GM23338 (cell line): Measurements from ENCODE around the gene CHST15. TPM values are rescaled to one million over a fixed set of nuclear protein-coding genes. Genes with fewer than 3 reads are reported as not detected.

Experiments used
- ATAC-seq: fragments of 200-7000 bp; cut with Tn5 transposase; 3 replicates; pipeline ENCODE4 v1.9.1; 2020
- DNase-seq: peaks from one replicate; pipeline ENCODE4 v3.0.0-alpha.2; 2015; ENCODE audit warnings: low spot score
- H2AFZ ChIP-seq: fragments of 200-600 bp; sonication (generic); 2 replicates; pipeline ENCODE4 v1.8.0; 2016; ENCODE audit warnings: antibody characterized with exemption, mild to moderate bottlenecking, moderate library complexity
- H3F3A ChIP-seq: fragments of 200-600 bp; sonication (generic); replicated peaks from 2 replicates; pipeline ENCODE4 v1.8.0; 2017; ENCODE audit warnings: antibody characterized with exemption, mixed run types, low read depth
- H3K27ac ChIP-seq: fragments of 200-600 bp; sonication (generic); 2 replicates; pipeline ENCODE4 v1.6.1; 2016; ENCODE audit warnings: low read depth
- H3K27me3 ChIP-seq: fragments of 200-600 bp; sonication (generic); 2 replicates; pipeline ENCODE4 v1.8.0; 2016; ENCODE audit warnings: mild to moderate bottlenecking, mixed run types, moderate library complexity; ENCODE audit not compliant: insufficient read depth
- H3K36me3 ChIP-seq: fragments of 200-600 bp; sonication (generic); 2 replicates; pipeline ENCODE4 v1.8.0; 2016; ENCODE audit warnings: mild to moderate bottlenecking; ENCODE audit not compliant: insufficient read depth
- H3K4me1 ChIP-seq: fragments of 200-600 bp; sonication (generic); 2 replicates; pipeline ENCODE4 v1.8.0; 2016; ENCODE audit warnings: mild to moderate bottlenecking, moderate library complexity; ENCODE audit not compliant: insufficient read depth
- H3K4me2 ChIP-seq: fragments of 200-600 bp; sonication (generic); 2 replicates; pipeline ENCODE4 v1.7.1; 2017; ENCODE audit warnings: mixed run types
- H3K4me3 ChIP-seq: fragments of 200-600 bp; sonication (generic); 2 replicates; pipeline ENCODE4 v1.6.1; 2016; ENCODE audit warnings: mixed run types
- H3K79me2 ChIP-seq: fragments of 200-600 bp; sonication (generic); replicated peaks from 2 replicates; pipeline ENCODE4 v1.8.0; 2017; ENCODE audit warnings: mild to moderate bottlenecking; ENCODE audit not compliant: insufficient read depth
- H3K9me2 ChIP-seq: fragments of 200-600 bp; sonication (generic); 2 replicates; pipeline ENCODE4 v1.8.0; 2017; ENCODE audit not compliant: insufficient read depth
- H4K20me1 ChIP-seq: fragments of 200-600 bp; sonication (generic); replicated peaks from 2 replicates; pipeline ENCODE4 v1.8.0; 2017; ENCODE audit warnings: mild to moderate bottlenecking; ENCODE audit not compliant: insufficient read depth
- H3K27ac Mint-ChIP-seq: 2 replicates; pipeline ENCODE4 v1.8.0; 2020; ENCODE audit warnings: inconsistent platforms, mild to moderate bottlenecking, moderate library complexity, mixed read lengths
- H3K27me3 Mint-ChIP-seq: 3 replicates; pipeline ENCODE4 v1.8.0; 2022; ENCODE audit warnings: low read depth, mild to moderate bottlenecking, moderate library complexity, mixed read lengths, inconsistent platforms; ENCODE audit not compliant: insufficient read depth, poor library complexity
- H3K36me3 Mint-ChIP-seq: 3 replicates; pipeline ENCODE4 v1.8.0; 2021; ENCODE audit warnings: low read depth, mild to moderate bottlenecking, inconsistent platforms, moderate library complexity, mixed read lengths
- H3K4me1 Mint-ChIP-seq: 3 replicates; pipeline ENCODE4 v1.8.0; 2020; ENCODE audit warnings: mild to moderate bottlenecking, inconsistent platforms, mixed read lengths
- H3K4me3 Mint-ChIP-seq: 3 replicates; pipeline ENCODE4 v1.8.0; 2021; ENCODE audit warnings: moderate library complexity, mild to moderate bottlenecking, inconsistent platforms, mixed read lengths
- H3K9me3 Mint-ChIP-seq: 3 replicates; pipeline ENCODE4 v1.8.0; 2020; ENCODE audit warnings: moderate library complexity, mild to moderate bottlenecking, inconsistent platforms, mixed read lengths
- CREB1 ChIP-seq: fragments of 250-450 bp; sonication (Bioruptor Pico); IDR thresholded peaks from 2 replicates; pipeline ENCODE4 v1.5.0; 2020; ENCODE audit warnings: low read depth, mild to moderate bottlenecking, moderate library complexity
- EZH2 ChIP-seq: fragments of 200-600 bp; sonication (generic); IDR thresholded peaks from one replicate; pipeline ENCODE4 v1.8.0; 2017; ENCODE audit warnings: antibody characterized with exemption, mild to moderate bottlenecking, low read depth; ENCODE audit not compliant: unreplicated experiment
- EZH2phosphoT487 ChIP-seq: fragments of 200-600 bp; sonication (generic); IDR thresholded peaks from one replicate; pipeline ENCODE4 v1.8.1; 2018; ENCODE audit warnings: antibody characterized with exemption; ENCODE audit not compliant: unreplicated experiment
- NANOG ChIP-seq: IDR thresholded peaks from 2 replicates; pipeline ENCODE4 v1.6.1; 2016; ENCODE audit warnings: antibody characterized with exemption, borderline replicate concordance
- POLR2AphosphoS5 ChIP-seq: IDR thresholded peaks from 2 replicates; pipeline ENCODE4 v1.6.1; 2016; ENCODE audit warnings: antibody characterized with exemption, low read depth
- STAT1 ChIP-seq: IDR thresholded peaks from one replicate; pipeline ENCODE4 v1.6.1; 2016; ENCODE audit warnings: antibody characterized with exemption; ENCODE audit not compliant: unreplicated experiment
- ZNF114 ChIP-seq: fragments of 250-450 bp; sonication (Bioruptor Pico); IDR thresholded peaks from 2 replicates; pipeline ENCODE4 v1.5.0; 2020; ENCODE audit warnings: mild to moderate bottlenecking, moderate library complexity
- ZNF331 ChIP-seq: fragments of 250-450 bp; sonication (Bioruptor Pico); IDR thresholded peaks from 2 replicates; pipeline ENCODE4 v1.5.0; 2020; ENCODE audit warnings: low read depth, mild to moderate bottlenecking, moderate library complexity
- polyA plus RNA-seq: library from polyadenylated mRNA; unstranded; fragments of >200 nt; fragmentation: Nextera tagmentation; extraction: Ambion mirVana; gene quantifications from 2 replicates; pipeline ENCODE4 v1.2.1, GENCODE V29; 2016
- total RNA-seq: library from RNA; depleted of rRNA; stranded (reverse); fragments of >200 nt; shearing (Covaris generic); gene quantifications from 2 replicates; pipeline ENCODE4 v1.2.3, GENCODE V29; 2014
- TF ChIP-seq, protein P1 (sequence below): IDR thresholded peaks from one replicate; pipeline ENCODE4 v1.6.1; 2018; ENCODE audit warnings: antibody characterized with exemption; ENCODE audit not compliant: unreplicated experiment
- TF ChIP-seq, protein P2 (sequence below): IDR thresholded peaks from 2 replicates; pipeline ENCODE4 v1.6.1; 2016; ENCODE audit warnings: antibody characterized with exemption
- TF ChIP-seq, protein P3 (sequence below), 2 experiments: fragments of 200-600 bp in 1 of 2; sonication (generic) in 1 of 2; conservative IDR thresholded peaks; 2 replicates each; pipeline versions ENCODE4 v1.5.1 to v1.6.1; 2016 to 2017; ENCODE audit warnings: antibody characterized with exemption in 2 of 2, low read depth in 2 of 2, mild to moderate bottlenecking in 2 of 2, moderate library complexity in 1 of 2

The CHST15 gene
- total and polyA plus RNA-seq, 2 experiments from 2014 or later, result 2.6 to 11.2 TPM

DNA sequence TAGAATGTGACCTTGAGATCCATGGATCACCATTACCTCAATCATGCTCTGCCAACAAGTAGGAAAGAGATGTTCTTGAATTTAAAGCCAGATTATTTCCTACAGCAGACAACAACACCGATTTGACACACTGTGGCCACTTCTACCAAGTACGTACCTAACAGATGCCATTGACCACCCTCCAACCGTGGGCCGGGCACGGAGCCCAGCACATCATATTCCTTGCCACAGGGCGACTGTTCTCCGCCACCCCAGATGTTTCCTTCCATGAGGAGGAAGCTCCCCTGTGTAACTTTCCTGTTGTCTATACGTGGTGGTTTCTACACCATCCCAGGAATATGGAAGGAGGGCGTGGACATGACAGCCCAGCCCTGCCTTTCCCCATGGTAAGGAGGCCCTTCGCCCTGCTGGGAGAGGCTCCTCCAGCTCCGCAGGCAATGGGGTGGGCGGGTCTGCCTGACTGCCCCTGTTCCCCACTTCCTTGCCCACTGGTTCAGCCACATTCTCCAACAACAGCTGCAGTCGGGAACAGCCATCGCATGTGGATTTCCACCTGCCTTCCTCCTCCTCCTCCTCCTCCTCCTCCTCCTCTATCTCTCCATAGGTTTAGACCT, 7.2 kb downstream of the CHST15 start:
- peaks cover 2% of the 10 kb centered on the region; the same call in 1 of the 3 replicates for H3K9me3 Mint-ChIP-seq
- H3K79me2 ChIP-seq, result peaks cover 31% of the 10 kb centered on the region
- 0 out of 2 replicates have a peak, but pooled peaks cover 4% of the 10 kb centered on the region for H3K9me2 ChIP-seq
- H3K4me3 ChIP-seq, result no peak overlapping the region
- H3K4me3 Mint-ChIP-seq, result no peak overlapping the region
- peaks cover 31% of the 10 kb centered on the region for H3K4me1 Mint-ChIP-seq
- TF ChIP-seq ZNF114 (CRISPR knock-in tag) (no peak), EZH2phosphoT487 (no peak), POLR2AphosphoS5 (no peak), ZNF331 (no peak), NANOG (no peak), CREB1 (CRISPR knock-in tag) (no peak), EZH2 (no peak), STAT1 (no peak)
- TF ChIP-seq, protein P1, sequence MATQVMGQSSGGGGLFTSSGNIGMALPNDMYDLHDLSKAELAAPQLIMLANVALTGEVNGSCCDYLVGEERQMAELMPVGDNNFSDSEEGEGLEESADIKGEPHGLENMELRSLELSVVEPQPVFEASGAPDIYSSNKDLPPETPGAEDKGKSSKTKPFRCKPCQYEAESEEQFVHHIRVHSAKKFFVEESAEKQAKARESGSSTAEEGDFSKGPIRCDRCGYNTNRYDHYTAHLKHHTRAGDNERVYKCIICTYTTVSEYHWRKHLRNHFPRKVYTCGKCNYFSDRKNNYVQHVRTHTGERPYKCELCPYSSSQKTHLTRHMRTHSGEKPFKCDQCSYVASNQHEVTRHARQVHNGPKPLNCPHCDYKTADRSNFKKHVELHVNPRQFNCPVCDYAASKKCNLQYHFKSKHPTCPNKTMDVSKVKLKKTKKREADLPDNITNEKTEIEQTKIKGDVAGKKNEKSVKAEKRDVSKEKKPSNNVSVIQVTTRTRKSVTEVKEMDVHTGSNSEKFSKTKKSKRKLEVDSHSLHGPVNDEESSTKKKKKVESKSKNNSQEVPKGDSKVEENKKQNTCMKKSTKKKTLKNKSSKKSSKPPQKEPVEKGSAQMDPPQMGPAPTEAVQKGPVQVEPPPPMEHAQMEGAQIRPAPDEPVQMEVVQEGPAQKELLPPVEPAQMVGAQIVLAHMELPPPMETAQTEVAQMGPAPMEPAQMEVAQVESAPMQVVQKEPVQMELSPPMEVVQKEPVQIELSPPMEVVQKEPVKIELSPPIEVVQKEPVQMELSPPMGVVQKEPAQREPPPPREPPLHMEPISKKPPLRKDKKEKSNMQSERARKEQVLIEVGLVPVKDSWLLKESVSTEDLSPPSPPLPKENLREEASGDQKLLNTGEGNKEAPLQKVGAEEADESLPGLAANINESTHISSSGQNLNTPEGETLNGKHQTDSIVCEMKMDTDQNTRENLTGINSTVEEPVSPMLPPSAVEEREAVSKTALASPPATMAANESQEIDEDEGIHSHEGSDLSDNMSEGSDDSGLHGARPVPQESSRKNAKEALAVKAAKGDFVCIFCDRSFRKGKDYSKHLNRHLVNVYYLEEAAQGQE, result no peak
- TF ChIP-seq, protein P2, sequence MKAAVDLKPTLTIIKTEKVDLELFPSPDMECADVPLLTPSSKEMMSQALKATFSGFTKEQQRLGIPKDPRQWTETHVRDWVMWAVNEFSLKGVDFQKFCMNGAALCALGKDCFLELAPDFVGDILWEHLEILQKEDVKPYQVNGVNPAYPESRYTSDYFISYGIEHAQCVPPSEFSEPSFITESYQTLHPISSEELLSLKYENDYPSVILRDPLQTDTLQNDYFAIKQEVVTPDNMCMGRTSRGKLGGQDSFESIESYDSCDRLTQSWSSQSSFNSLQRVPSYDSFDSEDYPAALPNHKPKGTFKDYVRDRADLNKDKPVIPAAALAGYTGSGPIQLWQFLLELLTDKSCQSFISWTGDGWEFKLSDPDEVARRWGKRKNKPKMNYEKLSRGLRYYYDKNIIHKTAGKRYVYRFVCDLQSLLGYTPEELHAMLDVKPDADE, result no peak
- TF ChIP-seq, protein P3, sequence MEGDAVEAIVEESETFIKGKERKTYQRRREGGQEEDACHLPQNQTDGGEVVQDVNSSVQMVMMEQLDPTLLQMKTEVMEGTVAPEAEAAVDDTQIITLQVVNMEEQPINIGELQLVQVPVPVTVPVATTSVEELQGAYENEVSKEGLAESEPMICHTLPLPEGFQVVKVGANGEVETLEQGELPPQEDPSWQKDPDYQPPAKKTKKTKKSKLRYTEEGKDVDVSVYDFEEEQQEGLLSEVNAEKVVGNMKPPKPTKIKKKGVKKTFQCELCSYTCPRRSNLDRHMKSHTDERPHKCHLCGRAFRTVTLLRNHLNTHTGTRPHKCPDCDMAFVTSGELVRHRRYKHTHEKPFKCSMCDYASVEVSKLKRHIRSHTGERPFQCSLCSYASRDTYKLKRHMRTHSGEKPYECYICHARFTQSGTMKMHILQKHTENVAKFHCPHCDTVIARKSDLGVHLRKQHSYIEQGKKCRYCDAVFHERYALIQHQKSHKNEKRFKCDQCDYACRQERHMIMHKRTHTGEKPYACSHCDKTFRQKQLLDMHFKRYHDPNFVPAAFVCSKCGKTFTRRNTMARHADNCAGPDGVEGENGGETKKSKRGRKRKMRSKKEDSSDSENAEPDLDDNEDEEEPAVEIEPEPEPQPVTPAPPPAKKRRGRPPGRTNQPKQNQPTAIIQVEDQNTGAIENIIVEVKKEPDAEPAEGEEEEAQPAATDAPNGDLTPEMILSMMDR (conservative IDR thresholded peaks at IDR 0.05; ENCODE audit: low read depth in 2 of 2), result no peak
- H3K4me2 ChIP-seq, result no peak overlapping the region
- no peak overlapping the region for H3K27ac ChIP-seq
- H4K20me1 ChIP-seq, result peaks cover 5% of the 10 kb centered on the region; the same call in 1 of the 2 replicates
- H3K36me3 ChIP-seq, result no peaks in the 10 kb centered on the region
- DNase-seq (no peak), ATAC-seq (no peak)
- H3F3A ChIP-seq, result no peaks in the 10 kb centered on the region
- no peak overlapping the region for H2AFZ ChIP-seq
- H3K27ac Mint-ChIP-seq, result no peak overlapping the region
- H3K27me3 ChIP-seq, result peaks cover 21% of the 10 kb centered on the region
- H3K27me3 Mint-ChIP-seq, result peaks cover 23% of the 10 kb centered on the region
- peaks cover 4% of the 10 kb centered on the region; the same call in 1 of the 2 replicates for H3K4me1 ChIP-seq
- H3K36me3 Mint-ChIP-seq, result peaks cover 3% of the 10 kb centered on the region; the same call in 2 of the 3 replicates
